GM21381 (cell line): Measurements from ENCODE around the gene MACROD2.

Experiments
- ATAC-seq: cut with Tn5 transposase; IDR thresholded peaks from one replicate; pipeline ENCODE4 v1.9.1; 2021; ENCODE audit warnings: mild to moderate bottlenecking, moderate library complexity; ENCODE audit not compliant: unreplicated experiment

MACROD2 gene

DNA sequence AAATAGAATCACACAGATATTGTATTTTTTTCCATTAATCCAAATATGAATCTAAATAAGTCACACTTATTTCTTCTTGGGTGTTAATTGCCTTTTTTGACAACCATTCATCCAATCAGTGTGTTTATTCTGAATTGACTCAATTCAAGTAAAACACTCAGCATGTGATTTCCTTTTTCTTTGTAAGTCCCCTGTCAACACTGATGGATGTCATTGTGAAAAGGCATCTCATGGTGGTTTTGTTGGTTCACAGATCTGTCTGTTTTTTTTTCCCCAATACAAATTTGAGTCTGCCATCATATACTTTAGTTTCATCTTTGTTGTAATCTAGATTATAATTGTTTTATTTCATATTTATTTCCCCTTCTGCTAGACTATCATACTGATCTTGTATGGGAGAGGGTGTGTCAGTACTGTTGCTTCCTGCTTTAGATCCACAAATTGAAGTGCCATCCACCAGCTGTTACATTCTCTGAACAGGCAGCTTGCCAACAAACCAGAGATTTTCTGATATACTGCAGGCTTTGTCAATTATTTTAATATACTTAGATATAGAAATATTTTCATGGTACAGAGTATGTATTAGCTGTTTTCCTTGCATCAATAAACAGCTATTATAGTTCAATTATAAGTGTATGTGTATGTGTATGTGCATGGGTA is 406.3 kb downstream of the MACROD2 start:
- ATAC-seq: no peak

DNA sequence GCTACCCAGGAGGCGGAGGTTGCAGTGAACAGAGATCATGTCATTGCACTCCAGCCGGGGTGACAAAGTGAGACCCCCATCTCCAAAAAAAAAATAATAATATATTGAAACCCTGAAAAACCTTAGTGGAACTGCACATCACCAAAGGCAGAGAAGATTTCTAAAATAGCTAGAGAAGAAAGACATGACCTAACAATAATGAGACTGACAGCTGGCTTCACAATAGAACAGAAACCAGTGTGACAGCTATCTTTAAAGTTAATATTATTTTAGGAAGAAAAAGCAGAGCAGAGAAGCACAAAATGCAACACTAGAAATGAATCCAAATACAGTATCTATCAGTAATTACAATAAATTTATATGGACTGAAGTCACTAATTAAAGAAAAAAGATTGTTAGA is 409.2 kb downstream of the MACROD2 start:
- ATAC-seq: no peak

DNA sequence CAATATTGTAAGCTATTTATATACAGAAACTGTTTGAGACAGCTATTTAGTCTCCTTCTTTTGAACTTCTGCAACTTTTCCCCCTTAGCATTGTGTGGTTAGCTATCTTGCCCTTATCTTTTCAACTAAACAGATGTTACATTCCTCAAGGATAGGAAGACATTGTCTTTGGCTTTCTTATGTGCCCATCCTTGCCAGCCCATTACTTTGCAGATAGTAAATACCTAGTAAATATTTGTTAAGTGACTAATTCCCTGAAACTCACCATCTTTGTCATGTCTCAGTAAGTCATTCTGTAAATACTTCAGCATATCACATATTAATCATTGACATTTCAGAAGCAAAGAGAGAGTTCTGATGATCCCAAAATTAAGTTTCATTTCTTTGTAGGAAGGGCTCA is 411.2 kb downstream of the MACROD2 start:
- ATAC-seq: no peak

DNA sequence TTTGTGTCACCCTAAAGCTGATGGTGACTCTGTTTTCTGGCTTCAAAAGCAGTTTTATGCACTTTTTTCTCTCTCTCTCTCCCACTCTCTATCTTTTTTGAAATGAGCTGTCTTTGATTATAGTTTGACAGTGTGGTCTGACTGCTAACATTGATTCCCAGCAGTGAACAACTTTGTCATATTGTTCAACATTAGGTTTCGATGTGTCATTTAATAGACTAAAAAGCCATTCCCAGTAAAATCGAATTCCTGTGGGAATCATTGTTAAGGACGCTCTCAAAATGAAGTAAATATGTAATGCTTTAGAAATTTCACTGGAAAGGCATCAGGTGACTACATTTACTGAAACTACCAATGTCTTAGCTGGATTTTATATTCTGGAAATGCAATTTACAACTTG is 412.0 kb downstream of the MACROD2 start:
- ATAC-seq: no peak

DNA sequence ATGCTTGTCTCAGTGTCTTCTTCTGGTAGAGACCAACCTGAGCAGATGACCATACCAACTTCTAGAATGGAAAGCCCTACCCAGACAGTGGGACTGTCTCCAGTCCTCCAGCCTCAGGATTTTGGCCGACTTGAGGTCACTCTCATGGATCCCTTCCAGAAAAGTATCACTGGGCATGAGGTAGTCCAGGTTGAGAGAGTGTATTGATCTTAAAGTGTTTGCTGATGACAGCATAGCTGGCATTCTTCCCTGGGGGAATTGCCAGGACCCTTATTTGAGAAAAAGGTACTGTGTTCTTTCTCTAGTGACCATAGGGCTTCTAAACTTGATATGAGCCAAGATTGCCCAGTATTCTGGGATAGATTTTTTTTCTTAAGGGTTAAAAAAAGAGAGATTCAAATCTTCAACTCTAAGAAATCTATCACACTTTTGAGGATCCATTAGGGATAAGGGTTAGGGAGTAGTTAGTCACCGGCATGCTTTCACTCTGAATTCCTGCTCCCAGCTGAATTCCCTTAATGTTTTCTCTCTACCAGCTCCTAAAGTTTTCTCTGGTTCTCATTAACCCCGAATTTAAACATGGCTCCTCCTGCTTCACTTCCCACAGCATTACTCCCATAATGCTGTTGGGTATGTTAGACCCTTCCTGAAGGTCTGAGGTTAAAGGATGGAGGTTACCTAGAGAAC is 415.7 kb downstream of the MACROD2 start:
- no peak for ATAC-seq

DNA sequence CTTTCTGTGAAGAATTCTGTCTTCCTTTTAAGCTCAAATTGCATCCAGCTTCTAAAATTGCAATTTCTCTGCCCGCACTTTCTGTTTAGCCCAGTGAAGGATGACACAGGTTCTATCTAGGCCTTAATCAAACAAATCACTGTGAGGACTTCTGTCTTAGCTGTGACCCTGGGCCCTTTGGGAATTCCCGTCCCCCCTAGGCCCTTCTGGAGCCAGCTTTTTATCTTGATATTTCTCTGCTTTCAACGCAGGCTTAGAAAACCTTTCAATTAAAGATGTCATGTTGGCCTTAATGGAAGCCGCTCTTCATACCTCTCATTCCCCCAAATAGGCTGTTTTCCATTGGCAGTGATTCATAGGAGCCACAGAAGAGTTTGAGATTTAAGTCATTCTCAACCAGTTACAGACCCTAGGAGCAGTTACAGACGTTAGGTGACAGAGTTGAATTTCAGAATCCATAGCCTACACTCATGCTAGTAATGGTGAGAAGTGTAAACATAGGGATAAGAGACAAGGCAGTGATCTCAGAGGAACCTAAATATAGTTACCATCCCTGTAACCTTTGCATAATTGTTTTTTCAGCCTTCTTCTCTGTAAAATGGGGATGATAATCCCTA is 416.9 kb downstream of the MACROD2 start:
- ATAC-seq: no peak

DNA sequence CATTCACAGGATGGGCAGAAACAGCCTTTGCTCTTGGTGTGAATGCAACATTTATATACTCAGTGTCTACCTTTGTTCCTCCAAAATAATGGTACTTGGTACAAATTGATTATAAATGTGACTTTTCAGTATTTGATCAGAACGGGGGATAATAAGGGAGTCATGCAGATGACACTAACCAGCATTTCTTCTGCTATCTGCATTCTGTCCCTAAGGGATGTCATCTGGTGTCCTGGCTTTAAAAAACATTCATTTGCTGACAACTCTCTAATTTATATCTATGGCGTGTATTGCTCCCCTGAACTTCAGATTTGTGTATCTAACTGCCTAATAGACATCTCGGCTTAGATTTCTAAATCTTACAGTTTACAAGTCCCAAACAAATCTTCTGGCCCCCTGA is 418.5 kb downstream of the MACROD2 start:
- no peak for ATAC-seq

DNA sequence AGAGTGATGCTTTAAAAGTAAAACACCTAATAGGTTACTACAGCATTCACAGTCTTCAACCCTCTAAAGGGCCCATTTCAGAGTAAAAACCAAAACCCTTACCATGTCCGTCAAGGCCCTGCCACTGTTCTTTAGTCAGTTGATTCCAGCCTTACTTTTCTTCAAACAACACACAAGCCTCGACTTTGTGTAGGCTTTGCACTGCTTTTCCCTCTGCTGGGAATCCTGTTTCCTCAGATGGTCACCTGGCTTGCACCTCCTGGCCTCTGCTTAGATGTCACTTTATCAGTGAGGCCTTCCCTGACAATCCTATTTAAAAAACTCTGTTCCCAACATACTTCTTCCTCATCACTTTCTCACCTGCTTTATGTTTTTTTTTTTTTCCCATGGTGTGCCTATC is 419.2 kb downstream of the MACROD2 start:
- ATAC-seq: no peak

DNA sequence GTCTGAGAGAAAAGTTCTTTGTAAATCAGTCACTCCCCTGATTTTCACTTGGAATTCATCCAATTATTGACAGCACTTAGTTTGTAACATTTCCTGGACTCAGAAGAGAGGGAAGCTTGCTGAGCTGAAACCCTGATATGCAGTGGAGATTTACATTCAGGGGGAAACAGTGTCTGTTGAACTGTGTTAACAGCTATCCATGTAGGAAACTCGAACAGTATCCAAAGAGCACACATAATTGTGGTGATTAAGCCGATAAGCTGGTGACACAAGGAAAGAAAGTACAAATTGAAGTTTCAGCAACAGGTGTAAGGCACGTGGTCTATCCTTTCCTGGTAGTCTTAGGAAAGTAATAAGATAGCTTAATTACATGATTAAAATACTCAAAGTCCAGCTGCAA is 420.2 kb downstream of the MACROD2 start:
- no peak for ATAC-seq

DNA sequence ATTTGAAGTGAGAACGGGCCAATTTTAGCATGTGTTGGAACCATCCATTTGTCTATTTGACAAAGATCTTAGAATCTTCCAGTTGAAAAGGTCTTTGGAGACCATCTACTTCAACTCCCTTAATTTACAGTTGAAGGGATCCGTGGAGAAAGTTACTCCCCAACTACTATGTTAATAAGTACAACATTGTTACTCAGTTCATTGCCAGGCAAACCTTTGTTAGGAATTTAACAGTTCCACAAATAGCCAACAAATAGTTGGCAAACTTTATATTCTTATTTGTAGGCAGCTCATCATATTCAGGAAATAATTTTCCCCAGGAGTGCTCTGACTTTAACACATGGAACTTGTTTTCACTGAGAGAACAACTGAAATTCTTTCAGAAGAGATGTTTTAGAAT is 423.1 kb downstream of the MACROD2 start:
- no peak for ATAC-seq

DNA sequence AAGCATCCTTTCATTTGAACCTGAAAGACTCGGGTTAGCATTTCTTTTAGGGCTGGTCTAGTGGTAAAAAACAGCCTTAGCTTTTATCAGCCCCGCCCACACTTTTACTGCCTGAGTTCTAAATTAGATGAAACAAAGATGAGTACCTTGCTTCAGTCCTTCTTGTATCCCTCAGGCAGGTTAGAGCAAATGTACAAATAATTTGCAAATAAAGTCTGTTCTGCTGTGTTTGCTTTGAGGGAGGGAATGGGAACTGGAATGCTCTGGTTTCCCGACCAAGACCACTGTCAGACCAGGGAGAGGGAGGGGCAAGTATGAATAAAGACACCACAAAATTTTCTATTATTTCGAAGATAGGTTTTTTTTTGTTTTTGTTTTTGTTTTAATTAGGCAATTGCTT is 427.6 kb downstream of the MACROD2 start:
- ATAC-seq: no peak

DNA sequence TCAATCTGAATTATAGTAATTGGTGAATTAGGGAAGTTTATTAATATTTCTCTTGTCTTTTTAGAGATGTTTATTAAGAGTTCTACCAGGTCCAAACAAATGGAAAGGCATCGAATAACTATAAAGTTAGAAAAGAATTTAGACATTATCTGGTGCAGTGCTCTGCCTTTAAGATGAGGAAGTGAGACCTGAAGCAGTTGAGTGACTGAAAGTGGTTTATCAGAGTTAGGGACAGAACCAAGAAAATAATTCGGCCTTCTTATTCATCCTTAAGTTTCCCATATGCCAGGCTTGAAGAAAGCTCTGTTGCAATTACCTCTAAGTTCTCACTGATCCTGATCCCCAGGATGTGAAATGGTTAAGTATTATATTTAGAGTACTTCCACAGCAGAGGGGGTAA is 436.3 kb downstream of the MACROD2 start:
- ATAC-seq: no peak

DNA sequence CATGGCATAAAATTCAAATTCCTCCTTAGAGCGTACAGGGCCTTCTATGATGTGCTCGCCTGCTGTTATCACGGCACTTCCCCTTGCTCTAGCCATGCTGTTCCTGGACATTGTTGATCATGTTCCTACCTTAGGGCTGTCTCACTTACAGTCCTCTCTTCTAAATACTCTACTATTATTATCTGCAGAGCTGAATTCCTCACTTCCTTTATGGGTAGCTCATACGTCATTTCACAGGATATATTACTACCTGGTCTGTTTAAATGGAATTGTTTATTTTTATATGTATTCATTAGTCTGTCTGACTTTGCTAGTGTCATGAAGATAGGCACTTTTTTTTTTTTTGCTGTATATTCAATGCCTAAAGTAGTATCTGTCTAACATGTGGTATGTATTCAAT is 436.8 kb downstream of the MACROD2 start:
- no peak for ATAC-seq

DNA sequence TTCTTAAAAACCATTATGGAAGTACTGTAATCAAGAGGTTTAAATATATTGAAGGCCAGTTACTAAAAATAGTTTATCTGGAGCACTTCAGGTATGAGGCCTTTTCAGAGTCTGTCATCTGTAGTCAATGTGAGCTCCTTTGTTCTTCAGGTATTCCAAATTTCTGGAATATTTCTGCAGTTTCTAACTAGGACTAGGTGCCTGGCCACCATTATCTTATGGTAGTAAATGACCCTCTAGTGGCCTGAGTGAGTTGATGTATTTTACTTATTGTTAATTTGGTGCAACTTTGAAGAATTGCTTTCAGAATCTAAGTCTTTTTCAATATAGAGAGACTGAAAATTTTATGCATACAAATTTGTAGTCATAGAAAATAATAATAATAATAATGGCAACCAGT is 437.3 kb downstream of the MACROD2 start:
- ATAC-seq: no peak

DNA sequence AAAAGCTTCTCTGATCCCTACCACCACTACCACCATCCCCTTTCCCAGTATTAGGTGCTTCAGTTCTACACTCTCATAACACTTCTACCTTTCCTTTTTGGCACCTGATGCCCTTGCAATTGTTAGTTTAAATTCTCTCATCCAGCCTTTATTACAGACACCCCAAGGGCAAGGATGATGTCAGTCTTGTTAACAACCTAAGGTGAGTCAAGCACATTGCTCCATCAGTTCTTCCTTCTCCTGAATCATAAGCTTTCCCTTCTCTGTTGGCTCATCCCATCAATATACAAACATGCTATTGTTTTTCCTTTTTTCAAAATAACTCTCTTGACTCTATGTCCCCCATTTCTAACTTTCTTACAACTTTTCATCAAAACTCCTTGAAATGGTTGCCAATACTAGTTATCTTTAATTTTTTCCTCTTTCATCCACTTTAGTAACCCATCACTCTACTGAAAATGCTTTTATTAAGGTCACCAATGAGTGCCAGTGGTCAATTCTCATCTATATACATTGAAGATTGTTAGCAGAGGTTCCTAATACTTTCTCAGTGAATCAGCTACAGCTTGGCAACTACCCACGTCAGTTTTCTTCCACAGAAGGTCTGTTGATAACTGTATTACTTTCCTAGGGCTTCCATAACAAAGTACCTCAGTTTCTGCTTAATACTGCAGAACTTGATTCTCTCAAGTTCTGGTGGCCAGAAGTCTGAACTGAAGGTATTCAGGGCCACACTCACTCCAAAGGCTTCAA is 439.2 kb downstream of the MACROD2 start:
- ATAC-seq: no peak

DNA sequence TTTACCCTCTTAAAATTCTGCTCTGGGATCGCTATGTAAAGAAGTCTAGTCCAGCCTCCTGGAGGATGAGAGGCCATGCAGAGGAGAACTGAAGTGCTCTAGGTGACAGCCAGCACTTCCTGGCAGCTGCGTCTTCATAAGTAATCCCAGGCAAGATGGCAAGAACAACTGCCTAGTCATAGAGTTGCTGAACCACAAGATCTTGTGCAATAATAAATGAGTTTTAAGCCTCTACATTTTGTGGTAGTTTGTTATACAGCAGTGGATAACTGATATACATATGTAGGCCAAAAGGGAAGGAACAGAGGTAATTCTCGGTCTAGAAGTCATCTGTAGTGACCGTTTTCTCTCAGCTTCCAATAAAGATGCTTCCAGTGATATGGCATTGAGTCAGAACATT is 445.9 kb downstream of the MACROD2 start:
- ATAC-seq: no peak

DNA sequence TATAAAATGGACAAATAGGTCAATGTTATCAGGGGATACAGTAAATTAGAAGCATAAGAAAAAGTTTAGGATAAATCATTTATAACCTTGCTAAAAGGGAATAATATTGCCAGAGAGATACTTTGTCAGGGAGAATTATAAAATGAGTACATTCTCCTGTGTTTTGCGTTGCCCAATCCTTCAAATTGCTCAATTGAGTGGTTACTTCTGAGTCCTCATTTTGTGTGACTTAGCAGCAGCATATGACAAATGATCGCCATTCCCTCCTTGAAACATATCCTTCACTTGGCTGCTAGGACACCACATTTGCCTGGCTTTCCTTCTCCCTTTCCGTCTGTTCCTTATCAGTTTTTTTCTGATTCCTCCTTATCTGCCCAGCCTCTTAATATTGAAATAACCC is 448.8 kb downstream of the MACROD2 start:
- no peak for ATAC-seq

DNA sequence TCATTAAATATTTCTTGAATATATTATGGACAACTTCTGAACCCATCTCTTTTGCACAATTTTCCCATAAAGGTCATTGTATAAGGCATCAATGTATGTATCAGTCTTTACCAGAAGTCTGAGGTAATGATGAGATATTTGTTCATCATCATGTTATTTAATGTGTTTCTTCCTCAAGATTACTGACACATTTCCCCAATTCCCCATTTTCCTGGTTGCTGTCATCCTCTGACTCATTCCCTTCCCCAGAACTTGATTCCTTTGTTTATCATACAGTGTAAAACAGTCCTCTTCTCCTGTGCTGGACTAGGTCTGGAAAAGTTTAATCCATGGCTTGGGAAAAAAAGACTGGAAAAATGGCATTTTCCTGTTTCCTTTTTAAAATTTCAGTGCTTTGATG is 450.0 kb downstream of the MACROD2 start:
- no peak for ATAC-seq

DNA sequence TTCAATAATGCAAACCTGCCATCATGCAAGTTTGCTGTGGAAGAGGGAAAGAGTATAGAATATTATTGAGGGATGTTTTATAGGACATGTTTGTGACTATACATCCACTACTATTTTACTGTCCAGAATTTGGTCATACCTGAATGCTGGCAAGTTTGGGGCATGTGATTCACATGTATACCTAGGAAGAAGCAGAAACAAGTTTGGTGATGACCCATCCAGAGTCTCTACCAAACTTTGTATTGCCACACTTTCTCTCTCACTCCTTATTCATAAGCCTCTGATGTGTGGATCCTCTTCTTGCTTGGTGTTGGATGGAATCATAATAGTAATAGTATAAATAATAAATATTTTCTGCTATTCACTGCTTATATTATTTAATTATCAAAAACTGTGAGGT is 450.6 kb downstream of the MACROD2 start:
- ATAC-seq: no peak

DNA sequence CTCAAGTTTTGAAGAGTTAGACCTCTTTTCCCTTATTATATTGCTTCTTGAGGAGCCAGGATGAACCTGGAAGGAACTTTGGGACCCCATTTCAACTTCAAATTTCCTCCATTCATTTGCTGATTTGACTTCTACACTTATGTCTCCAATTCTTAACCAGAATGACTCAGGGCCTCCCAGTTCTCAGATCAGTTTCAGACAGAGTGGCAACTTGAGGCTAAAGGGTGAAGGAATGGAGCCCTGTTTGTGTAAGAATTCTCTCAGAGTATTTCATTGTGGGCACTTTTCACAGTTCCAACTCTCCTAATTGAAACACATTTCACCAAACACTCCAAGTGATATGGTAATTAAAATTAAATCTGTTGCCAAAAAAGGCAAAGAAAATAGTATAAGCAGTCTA is 451.1 kb downstream of the MACROD2 start:
- no peak for ATAC-seq

DNA sequence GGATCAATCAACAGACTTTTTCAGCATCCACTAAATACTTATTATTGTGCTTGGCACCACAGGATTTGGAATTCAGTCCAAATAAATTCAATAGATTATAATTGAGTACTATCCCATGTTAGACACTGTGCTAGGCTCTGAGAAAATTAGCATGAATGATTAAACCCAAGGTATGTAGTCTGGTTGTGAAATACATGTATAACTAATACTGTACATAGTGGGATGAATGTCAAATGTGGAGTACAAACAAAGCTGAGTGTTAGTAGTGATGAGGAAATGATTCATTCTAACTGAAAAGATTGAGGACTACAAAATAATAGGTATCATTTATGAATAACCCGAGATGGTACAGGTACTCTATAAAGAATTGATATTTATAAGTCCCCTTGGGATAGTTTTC is 454.0 kb downstream of the MACROD2 start:
- no peak for ATAC-seq

DNA sequence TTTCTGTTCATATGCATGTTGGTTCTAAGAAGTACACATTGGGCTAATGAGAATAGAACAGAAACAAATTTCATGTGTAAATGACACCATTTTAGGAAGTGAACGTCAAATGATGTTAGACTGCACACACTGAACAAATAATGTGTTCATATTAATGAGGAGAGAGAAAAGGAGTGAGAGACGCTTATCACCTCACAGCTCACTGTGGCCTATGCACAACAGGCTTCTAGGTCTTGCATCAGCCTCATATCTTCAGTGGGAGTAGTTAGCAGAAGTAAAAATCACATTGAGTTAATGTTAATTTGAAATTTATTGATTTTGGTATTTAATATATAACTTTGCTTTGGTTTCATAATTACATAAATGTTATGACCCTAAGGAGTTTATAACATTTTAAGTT is 454.9 kb downstream of the MACROD2 start:
- no peak for ATAC-seq
